PC-9 (cell line): ENCODE measurements around the gene SIM2.

Experiments used
- CTCF ChIP-seq: fragments of 200-600 bp; sonication (generic); conservative IDR thresholded peaks from 2 replicates; pipeline ENCODE4 v1.6.1; 2017; ENCODE audit warnings: mixed run types, antibody characterized with exemption, mild to moderate bottlenecking, moderate library complexity
- EZH2 ChIP-seq: fragments of 200-600 bp; sonication (generic); IDR thresholded peaks from 2 replicates; pipeline ENCODE4 v1.8.0; 2017; ENCODE audit warnings: antibody characterized with exemption, low read depth

- TF ChIP-seq CTCF (no peak), EZH2 (no peak)
These were observed 11.2 kb downstream of the SIM2 start for GRCh38 chr21:36709868-36710728.
